Motor neuron (in vitro differentiated cells): ENCODE measurements around the gene LGALS8. TPM values are rescaled to one million over a fixed set of nuclear protein-coding genes. Genes with fewer than 3 reads are reported as not detected.
"Not testable (repeated sequence)": the region's sequence is repeated elsewhere in the genome, so short reads cannot be mapped to it uniquely, and the experiment has no call there.

Experiments
- ATAC-seq, 8 experiments: fragments of 200-7000 bp; cut with Tn5 transposase; replicated peaks in 6 of 8; 2 replicates each; pipeline ENCODE4 v1.8.0; 2021; ENCODE audit warnings: mild to moderate bottlenecking in 8 of 8, moderate library complexity in 8 of 8
- H3K27ac ChIP-seq, 2 donors: fragments of 250-450 bp; sonication (Bioruptor Pico); 2 replicates each; pipeline ENCODE4 v1.9.0; 2021; ENCODE audit warnings: antibody characterized with exemption in 2 of 2, mild to moderate bottlenecking in 2 of 2, moderate library complexity in 1 of 2
- H3K4me1 ChIP-seq, 2 donors: fragments of 250-450 bp; sonication (Bioruptor Pico); replicated peaks in 1 of 2; 2 replicates each; pipeline ENCODE4 v1.6.1; 2021; ENCODE audit warnings: antibody characterized with exemption in 2 of 2, mild to moderate bottlenecking in 2 of 2, moderate library complexity in 1 of 2
- H3K4me3 ChIP-seq, 5 donors: fragments of 250-450 bp; sonication (Bioruptor Pico); 2 replicates each; pipeline ENCODE4 v1.9.0; 2021; ENCODE audit warnings: antibody characterized with exemption in 5 of 5, mild to moderate bottlenecking in 5 of 5, moderate library complexity in 4 of 5
- WGBS, 10 experiments: fragments of 450-650 bp; shearing (Covaris generic); methylation state at CpG; one replicate each; pipeline ENCODE4 v1.0.0; 2022; 5-methylcytosine and 5-hydroxymethylcytosine counted together
- in situ Hi-C, 9 experiments: fragments of 400-800 bp; cut with MboI; loops; one replicate each; pipeline ENCODE4 v1.15.0; 2021; ENCODE audit warnings: low sequenced_read_pairs in 9 of 9, low pct_unique_long_range_greater_than_20kb in 2 of 9; ENCODE audit not compliant: unreplicated experiment in 9 of 9
- total RNA-seq, 8 experiments: library from RNA; unstranded; fragments of 300-600 nt; gene quantifications; 2 replicates each; pipeline versions ENCODE4 v1.2.3 to v1.2.4, GENCODE V29; 2022

Gene LGALS8
- total RNA-seq, 8 experiments from 2014 or later = 12.5 to 86.5 (median 34.1) TPM

DNA sequence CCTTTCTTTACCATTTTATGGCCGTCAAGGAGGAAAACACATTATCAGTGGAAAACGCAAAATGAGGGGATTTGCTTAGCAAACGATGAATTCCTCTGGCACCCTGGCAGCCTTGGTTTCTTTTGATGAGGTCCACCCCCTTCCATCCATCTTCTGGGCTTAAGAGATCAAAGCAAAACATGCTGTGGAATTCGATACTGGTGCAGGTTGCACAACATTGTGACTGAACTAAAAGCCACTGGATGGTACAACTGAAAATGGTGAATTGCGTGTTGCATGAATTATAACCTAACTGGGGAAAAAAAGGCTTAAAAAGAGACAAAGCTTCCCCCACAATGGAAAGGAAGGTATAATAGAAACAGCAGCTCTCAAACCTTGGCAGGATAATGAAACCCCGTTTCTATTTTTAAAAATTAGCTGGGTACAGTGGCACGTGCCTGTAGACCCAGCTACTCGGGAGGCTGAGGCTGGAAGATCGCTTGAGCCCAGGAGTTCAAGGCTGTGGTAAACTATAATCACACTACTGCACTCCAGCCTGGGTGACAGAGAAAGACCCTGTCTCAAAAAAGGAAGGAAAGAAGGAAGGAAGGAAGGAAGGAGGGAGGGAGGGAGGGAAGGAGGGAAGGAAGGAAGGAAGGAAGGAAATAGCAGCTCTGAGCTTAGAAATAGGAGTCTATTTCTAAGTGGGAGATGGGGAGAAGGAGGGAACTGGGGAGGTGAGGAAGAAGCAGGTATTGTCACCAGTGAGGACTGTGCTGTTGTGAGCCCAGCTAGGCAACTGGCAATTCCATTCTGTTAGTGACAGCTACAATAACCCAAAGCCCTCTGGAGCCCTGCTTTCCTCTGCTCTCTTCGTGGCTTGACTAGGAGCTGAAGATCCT lies 29.0 kb upstream of the LGALS8 start:
- Histone ChIP-seq H3K4me1 (peaks cover 8 to 14% of the 10 kb centered on the region in 2 donors), H3K27ac (no peak overlapping the region), H3K4me3 (no peak overlapping the region)
- 0 to 60% (median 33%) methylated on average over 1 to 9 of the region's 10 CpGs; no CpG with 5 or more reads in 1 of the 10 experiments for WGBS, 10 experiments
- in situ Hi-C loops = loop anchor here in 8 of 9 experiments (10.0 to 25.0 kb wide), 2 partner anchors 383 to 390 kb away; no protein-coding TSS in a partner anchor
- peak in 3 of 8 experiments; percentile 4 to 67 (median 26) for ATAC-seq

DNA sequence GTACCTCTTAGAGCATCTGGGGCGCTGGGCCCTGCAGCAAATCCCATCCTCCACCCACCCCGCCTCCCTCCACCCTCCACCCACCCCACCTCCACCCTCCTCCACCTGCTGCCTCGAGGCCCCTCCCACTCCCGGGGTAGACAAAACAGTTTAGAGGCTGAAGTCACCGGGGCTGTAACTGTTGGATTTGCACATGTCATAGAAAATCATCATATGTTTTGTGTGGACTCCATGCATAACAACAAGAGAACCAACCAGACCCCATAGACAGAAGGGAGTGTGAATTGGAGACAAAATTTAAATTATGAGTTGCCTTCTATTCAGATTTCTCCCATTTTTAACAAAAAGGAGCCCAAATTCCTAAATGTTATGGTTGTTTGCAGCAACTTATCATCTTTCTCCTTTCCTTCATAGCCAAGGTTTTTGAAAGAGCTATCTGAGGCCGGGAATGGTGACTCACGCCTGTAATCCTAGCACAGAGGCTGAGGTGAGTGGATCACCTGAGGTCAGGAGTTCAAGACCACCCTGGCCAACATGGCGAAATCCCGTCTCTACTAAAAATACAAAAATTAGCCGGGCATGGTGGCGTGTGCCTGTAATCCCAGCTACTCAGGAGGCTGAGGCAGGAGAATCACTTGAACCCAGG lies 28.2 kb upstream of the LGALS8 start:
- in situ Hi-C loops = loop anchor here in 8 of 9 experiments (10.0 to 25.0 kb wide), 2 partner anchors 383 to 391 kb away; no protein-coding TSS in a partner anchor
- Histone ChIP-seq H3K4me3 (no peak overlapping the region), H3K4me1 (peaks cover 8 to 14% of the 10 kb centered on the region in 2 donors), H3K27ac (no peak overlapping the region)
- ATAC-seq = peak in 4 of 8 experiments; percentile 20 to 76 (median 54)
- 0 to 89% (median 67%) methylated on average over 1 to 4 of the region's 11 CpGs; no CpG with 5 or more reads in 5 of the 10 experiments for WGBS, 10 experiments

DNA sequence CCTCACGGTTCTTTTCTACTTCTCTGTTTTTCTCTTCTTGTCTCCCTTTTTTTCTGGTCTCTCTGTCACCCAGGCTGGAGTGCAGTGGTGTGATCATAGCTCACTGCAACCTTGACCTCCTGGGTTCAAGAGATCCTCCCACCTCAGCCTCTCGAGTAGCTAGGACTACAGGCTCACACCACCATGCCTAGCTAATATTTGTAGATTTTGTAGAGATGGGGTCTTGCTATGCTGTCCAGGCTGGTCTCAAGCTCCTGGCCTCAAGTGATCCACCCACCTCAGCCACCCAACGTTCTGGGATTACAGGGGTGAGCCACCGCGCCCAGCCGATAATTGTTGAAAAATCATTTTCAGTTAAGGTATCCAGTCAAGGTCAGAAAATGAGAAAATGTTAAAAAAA lies 25.9 kb upstream of the LGALS8 start:
- 0 to 100% (median 82%) methylated on average over 1 to 5 of the region's 6 CpGs; no CpG with 5 or more reads in 3 of the 10 experiments for WGBS, 10 experiments
- Histone ChIP-seq H3K27ac (no peak overlapping the region), H3K4me3 (no peak overlapping the region), H3K4me1 (peaks cover 8 to 18% of the 10 kb centered on the region in 2 donors)
- no peak for ATAC-seq
- in situ Hi-C loops = loop anchor here in 8 of 9 experiments (10.0 to 25.0 kb wide), 2 partner anchors 386 to 393 kb away; no protein-coding TSS in a partner anchor

DNA sequence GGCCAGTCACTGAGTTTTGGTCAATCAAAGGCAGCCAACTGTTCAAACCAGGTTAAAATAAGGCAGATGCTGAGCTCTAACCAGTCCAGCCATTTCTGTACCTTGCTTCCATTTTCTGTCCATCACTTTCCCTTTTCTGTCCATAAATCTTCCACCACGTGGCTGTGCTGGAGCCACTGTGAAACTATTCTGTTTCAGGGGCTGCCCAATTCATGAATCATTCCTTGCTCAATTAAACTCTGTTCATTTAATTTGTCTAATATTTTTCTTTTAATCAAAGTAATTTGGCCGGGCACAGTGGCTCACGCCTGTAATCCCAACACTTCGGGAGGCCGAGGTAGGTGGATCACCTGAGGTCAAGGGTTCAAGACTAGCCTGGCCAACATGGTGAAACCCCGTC lies 22.7 kb upstream of the LGALS8 start:
- Histone ChIP-seq H3K27ac (no peak overlapping the region), H3K4me3 (no peak overlapping the region), H3K4me1 (peaks cover 3 to 5% of the 10 kb centered on the region in 2 donors)
- in situ Hi-C loops = no loop called here
- no peak for ATAC-seq
- WGBS, 10 experiments = 0 to 94% (median 87%) methylated on average over 1 to 6 of the region's 6 CpGs; no CpG with 5 or more reads in 1 of the 10 experiments

DNA sequence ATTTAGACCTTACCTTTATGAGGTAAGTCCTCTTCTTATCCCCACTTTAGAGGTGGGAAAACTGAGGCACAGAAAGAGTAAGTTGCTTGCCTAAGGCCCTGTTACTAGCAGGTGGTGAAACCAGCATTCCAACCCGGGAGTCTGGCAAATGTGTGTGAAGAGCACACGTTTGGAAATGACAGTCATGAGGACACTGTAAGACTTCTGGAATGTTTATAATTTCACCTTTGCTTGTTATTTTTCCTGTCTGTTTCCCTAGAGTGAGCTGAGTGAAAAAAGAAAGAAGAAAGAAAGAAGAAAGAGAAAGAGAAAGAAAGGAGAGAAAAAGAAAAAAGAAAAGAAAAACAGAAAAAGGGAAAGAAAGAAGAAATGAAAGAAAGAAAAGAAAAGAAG lies 21.2 kb upstream of the LGALS8 start:
- Histone ChIP-seq H3K27ac (no peak overlapping the region), H3K4me1 (peaks cover 3 to 5% of the 10 kb centered on the region in 2 donors), H3K4me3 (no peak overlapping the region)
- ATAC-seq = no peak
- in situ Hi-C loops = no loop called here
- WGBS, 10 experiments = 0 to 95% (median 63%) methylated on average over 2 of the region's 2 CpGs

DNA sequence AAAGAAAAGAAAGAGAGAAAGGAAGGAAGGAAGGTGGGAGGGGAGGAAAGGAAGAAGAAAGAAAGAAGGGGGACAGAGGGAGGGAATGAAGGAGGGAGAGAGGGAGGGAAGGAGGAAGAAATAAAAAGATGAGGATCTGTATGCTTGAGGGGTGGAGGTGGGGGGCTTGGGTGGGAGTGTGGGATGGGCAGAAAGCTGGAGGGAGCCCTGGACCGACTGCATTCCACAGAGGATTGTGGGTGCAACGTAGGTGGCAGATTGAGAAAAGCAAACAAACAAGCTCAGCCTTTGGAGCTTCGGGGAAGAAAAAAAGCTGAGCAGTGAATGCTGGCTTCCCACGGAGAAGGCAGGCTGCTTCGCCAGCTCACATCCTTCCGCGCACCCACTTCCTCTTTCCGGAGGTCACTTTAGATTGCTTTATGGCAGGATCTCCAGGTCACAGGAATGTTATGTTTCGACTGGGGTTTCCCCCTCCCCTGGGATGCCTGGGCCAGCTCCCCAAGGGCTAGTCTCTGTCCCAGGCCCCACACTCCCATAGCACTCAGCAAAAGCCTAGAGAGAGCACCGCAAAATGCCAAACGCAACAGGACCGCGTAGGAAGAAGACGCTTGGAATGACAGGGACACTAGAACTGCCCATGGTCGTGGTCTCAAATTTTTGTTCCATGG lies 20.7 kb upstream of the LGALS8 start:
- ATAC-seq = peak; percentile 68 to 92 (median 80)
- H3K4me3 ChIP-seq = no peak overlapping the region
- H3K4me1 ChIP-seq = peaks cover 3 to 5% of the 10 kb centered on the region in 2 donors
- in situ Hi-C loops = no loop called here
- WGBS, 10 experiments = 0 to 60% (median 48%) methylated on average over 1 to 12 of the region's 15 CpGs; no CpG with 5 or more reads in 2 of the 10 experiments
- H3K27ac ChIP-seq = peak overlapping the region; percentile 16 to 50

DNA sequence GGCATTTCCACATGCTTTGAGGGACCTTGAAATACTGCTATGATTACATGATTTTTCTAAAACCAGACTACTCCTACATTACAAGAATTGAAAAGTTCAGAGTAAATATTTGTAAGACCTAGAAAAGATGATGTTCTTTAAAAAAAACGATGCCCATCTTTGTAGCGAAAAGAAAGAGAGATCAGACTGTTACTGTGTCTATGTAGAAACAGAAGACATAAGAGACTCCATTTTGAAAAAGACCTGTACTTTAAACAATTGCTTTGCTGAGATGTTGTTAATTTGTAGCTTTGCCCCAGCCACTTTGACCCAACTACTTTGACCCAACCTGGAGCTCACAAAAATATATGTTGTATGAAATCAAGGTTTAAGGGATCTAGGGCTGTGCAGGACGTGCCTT lies 19.4 kb upstream of the LGALS8 start:
- 30 to 100% (median 75%) methylated on average over 1 to 2 of the region's 3 CpGs; no CpG with 5 or more reads in 1 of the 10 experiments for WGBS, 10 experiments
- H3K27ac ChIP-seq, ATAC-seq, H3K4me3 ChIP-seq, H3K4me1 ChIP-seq, in situ Hi-C loops: not testable (repeated sequence)

DNA sequence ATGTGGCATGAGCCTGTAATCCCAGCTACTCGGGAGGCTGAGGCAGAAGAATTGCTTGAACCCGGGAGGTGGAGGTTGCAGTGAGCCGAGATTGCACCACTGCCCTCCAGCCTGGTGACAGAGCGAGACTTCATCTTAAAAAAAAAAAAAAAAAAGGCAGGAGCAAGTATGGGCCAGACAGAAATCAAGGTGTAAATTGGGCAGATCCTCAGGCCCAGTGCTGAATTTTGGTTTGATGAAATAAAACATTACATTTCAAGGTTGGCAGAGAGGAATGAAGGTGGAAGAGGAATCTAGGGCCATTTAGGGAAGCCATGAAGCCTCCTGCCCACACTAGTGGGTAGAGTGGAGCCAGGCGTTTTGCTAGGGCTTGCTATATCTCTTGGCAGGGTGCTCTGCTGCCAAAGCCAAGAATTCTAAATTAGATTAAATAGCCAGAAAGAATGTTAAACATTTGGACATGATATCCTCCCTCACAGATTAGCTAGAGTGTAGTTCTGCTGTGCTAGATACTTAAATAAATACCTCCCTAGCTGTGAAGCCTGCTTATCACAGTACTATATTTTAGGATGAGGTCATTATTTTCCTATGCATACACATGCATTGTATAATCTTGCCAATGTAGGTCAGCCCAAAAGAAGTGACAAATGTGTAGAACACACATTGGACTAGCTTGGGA lies 16.6 kb upstream of the LGALS8 start:
- Histone ChIP-seq H3K4me1 (peaks cover 3 to 5% of the 10 kb centered on the region in 2 donors), H3K27ac (no peak overlapping the region), H3K4me3 (no peak overlapping the region)
- in situ Hi-C loops = no loop called here
- ATAC-seq = peak in 2 of 8 experiments; percentile 27 to 38
- 13 to 100% (median 85%) methylated on average over 1 to 5 of the region's 5 CpGs; no CpG with 5 or more reads in 1 of the 10 experiments for WGBS, 10 experiments

DNA sequence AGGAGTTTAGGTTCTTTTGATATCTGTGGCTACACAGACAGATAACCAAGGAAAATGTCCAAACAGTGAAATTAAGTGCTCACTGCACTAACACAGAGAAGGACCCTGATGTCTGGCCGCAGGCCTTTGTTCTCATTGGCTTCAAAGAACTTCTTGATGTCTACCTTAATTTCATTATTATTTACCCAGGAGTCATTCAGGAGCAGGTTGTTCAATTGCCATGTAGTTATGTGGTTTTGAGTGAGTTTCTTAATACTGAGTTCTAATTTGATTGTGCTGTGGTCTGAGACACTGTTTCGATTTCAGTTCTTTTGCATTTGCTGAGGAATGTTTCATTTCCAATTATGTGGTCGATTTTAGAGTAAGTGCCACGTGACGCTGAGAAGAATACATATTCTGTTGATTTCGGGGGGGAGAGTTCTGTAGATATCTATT lies 15.2 kb upstream of the LGALS8 start:
- WGBS, 10 experiments = 30 to 94% (median 75%) methylated on average over 2 to 6 of the region's 6 CpGs; no CpG with 5 or more reads in 2 of the 10 experiments
- Histone ChIP-seq H3K4me3 (no peak overlapping the region), H3K27ac (no peak overlapping the region), H3K4me1 (no peaks in the 10 kb centered on the region)
- in situ Hi-C loops = no loop called here
- no peak for ATAC-seq

DNA sequence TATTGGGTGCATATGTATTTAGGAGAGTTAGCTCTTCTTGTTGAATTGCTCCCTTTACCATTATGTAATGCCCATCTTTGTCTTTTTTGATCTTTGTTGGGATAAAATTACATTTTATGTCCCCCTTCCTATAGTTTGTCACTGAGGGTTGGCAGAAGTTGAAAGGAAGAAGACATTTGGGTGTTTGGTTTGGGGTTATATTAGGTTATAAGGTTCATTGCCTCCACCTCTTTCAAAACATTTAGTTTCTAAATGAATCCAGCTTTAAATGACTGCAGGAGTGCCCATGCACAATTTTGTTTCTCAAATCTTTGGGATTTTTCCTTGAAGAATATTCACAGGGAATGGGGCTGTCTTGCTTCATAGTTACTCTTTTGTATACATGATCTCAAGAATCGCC lies 14.6 kb upstream of the LGALS8 start:
- ATAC-seq = no peak
- in situ Hi-C loops = no loop called here
- WGBS, 10 experiments = 29 to 100% (median 87%) methylated on average over 1 of the region's 1 CpG; no CpG with 5 or more reads in 4 of the 10 experiments
- H3K4me1 ChIP-seq = no peaks in the 10 kb centered on the region
- H3K27ac ChIP-seq = no peak overlapping the region
- H3K4me3 ChIP-seq = no peak overlapping the region

DNA sequence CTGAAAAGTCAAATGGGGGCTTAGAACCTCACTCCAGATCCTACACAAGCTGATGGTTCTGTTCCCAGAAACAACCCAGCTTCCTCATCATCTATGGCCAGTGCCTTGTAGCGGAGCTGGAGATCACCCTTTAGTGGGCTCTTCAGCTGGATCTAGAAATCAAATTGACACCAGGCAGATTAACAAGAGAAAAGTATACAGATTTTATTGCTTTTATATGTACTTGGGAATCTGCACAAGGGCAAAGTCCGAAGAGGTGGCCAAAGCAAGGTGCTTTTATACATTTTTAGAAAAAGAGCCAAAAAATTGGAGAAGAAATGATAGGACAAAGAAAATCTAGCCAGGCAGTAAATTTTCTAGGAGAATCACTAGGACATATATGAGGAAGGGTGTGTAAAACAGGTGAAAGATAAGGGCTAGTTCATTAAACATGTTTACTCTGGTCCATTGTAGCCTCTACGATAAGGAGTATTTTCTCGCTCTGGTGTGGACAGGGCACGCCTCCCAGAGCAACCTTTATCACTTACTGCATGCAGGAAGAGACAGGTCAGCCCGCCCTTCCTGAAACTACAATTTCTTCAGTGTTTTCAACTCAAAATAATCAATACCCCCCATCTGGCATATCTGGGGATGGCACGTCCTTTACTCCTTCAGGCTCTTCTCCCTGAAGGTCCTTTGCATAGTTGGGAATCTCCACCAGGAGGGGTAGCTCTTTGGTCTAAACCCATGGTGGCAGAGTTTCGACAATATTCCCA lies 14.0 kb upstream of the LGALS8 start:
- H3K4me3 ChIP-seq = no peak overlapping the region
- H3K4me1 ChIP-seq = no peaks in the 10 kb centered on the region
- 0 to 92% (median 80%) methylated on average over 1 to 8 of the region's 8 CpGs for WGBS, 10 experiments
- in situ Hi-C loops = no loop called here
- ATAC-seq = no peak
- H3K27ac ChIP-seq = no peak overlapping the region
